OCI-LY3 (cell line): Measurements from ENCODE around the gene TENM4.
"Not testable (repeated sequence)": the region's sequence is repeated elsewhere in the genome, so short reads cannot be mapped to it uniquely, and the experiment has no call there.

ENCODE experiments used
- CTCF ChIP-seq: fragments of 200-600, 300-600 bp; sonication (generic); IDR thresholded peaks from 2 replicates; pipeline ENCODE4 v1.5.1; 2014; ENCODE audit warnings: antibody characterized with exemption, low read length, low read depth
- EZH2phosphoT487 ChIP-seq: fragments of 200-600 bp; shearing (Covaris generic); IDR thresholded peaks from 2 replicates; pipeline ENCODE4 v1.6.1; 2018; ENCODE audit warnings: antibody characterized with exemption, mixed run types, low read depth

- not testable (repeated sequence) for TF ChIP-seq CTCF, EZH2phosphoT487
These were observed 831.5 kb downstream of the TENM4 start for GRCh38 chr11:78609321-78609720.
